Amniotic epithelial cell (primary cell): ENCODE data around the gene CASQ2.
A peak's percentile ranks its signal among the peaks of the same experiment; 100 is the strongest.

Experiments used
- DNase-seq: peaks from one replicate; pipeline ENCODE4 v3.0.0-alpha.2; 2010; ENCODE audit warnings: low read depth

The CASQ2 gene

DNA sequence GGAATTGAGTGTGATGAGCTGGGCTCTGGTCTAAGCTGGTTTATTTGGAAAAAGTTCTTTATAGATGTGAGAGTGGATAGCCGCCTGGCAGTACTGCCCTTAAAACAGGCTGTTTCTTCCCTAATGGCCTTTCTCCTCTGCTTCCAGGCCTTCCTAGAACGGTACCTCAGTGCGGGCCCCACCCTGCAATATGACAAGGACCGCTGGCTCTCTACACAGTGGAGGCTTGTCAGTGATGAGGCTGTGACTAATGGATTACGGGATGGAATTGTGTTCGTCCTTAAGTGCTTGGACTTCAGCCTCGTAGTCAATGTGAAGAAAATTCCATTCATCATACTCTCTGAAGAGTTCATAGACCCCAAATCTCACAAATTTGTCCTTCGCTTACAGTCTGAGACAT is 77.5 kb downstream of the CASQ2 start:
- DNase-seq: no peak

DNA sequence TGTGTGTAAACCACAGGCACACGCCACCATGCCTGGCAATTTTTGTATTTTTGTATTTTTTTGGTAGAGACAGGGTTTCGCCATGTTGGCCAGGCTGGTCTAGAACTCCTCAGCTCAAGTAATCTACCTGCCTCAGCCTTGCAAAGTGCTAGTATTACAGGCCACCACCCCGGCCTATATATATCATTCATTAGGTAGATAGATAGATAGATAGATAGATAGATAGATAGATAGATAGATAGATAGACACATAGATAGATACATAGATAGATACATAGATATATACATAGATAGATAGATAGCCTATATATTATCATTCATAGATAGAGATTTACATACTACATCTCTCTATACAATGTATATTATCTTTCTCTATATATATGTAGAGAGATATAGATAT is 80.8 kb downstream of the CASQ2 start:
- DNase-seq: no peak

DNA sequence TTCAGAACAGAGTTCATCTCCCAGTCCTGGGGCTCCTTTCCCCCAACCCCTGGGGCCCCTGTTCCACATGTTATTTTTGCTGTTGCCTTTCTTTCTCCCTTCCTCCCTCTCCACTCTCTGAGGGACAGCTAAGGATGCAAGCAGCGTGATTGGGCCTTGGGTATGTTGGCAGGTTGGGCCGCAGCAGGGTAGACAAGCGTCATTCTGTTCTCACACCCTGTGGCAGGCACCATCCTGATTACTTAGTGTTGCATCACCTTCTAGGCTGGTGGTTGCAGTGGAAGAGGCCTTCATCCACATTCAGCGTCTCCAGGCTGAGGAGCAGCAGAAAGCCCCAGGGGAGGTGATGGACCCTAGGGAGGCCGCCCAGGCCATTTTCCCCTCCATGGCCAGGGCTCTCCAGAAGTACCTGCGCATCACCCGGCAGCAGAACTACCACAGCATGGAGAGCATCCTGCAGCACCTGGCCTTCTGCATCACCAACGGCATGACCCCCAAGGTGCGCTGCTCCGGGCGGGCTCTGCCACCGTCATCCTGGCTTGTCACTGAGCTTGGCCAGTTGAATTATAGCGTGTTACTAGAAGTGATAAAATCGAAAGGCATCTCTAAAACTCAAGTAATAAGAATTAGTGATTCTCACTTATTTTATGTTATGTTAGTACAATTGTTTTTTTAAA is 83.3 kb downstream of the CASQ2 start:
- no peak for DNase-seq

DNA sequence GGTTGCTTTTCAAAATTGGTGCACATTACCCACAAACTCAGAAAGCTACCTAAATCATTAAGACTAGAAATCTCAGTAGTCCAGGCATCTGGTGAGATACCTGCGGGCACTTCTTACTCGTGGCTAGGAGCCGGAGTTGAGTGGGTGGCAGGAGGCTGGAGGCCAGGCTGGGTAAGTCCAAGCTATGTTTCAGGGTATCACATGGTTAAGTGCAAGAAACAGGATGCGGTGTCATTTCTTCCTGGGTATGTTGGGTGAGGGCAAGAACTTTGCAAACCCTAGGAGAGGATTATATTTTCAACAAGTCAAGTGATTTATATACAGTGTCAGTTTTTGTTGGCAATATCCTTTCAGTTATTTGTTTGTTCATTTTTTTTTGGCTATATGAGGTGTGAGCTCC is 85.7 kb downstream of the CASQ2 start:
- no peak for DNase-seq

DNA sequence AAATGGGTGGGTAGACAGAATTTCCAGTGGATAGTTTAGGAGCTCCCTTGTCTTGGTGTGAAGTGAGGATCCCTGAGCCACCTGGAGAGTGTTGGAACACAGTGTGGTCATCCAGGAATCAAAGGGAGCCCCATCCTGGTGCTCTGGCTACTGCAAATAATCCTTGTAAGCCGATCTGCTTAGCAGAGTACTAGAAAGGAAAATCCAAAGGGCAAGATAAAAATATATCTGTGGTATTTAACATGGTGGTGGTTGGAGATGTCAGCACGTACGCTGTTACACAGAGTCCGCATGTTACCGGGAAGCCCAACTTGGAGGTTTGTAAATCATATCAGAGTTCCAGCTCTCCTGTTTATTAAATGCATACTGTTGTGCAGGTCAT is 87.8 kb downstream of the CASQ2 start:
- no peak for DNase-seq

DNA sequence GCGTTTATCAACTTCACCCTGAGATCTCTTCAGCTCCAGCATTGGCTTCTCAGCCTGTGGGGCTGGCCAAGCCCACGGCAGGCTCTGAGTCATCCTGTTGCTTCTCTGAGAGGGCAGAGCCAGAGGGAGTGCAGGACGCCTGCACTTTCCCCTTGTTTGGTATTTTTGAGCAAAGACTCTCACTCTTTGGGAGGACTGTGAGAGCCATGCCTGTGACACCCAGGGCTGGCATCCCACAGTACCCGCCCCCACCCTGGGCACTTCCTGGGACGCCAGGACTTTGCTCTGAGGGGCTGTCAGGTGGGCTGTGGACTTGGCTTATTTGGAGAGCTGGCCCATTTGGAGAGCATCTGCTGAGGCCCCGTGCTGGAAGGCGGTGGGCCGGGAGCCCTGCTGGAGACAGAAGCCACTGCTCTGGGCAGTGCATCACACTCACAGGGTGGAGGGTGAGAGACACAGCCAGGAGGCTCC is 89.3 kb downstream of the CASQ2 start:
- DNase-seq: peak; percentile 69

DNA sequence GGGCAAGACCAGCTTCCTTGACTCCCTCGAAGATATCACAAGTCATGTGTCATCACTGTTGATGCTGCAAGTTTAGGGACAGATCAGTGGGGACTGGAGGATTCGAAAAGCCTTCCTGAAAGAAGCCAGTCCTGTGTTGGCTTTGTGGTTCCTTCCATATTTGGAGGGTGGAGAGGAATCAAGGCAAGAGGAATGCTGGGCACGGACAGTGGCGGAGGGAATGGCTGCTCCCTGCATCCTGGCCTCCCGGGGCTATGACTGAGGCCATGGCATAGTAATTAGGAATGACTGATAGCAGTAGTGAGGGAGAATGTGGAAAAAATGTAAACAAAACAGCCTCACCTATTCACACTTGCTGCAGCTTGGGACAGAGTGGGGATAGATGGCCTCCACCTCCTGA is 90.4 kb downstream of the CASQ2 start:
- no peak for DNase-seq

DNA sequence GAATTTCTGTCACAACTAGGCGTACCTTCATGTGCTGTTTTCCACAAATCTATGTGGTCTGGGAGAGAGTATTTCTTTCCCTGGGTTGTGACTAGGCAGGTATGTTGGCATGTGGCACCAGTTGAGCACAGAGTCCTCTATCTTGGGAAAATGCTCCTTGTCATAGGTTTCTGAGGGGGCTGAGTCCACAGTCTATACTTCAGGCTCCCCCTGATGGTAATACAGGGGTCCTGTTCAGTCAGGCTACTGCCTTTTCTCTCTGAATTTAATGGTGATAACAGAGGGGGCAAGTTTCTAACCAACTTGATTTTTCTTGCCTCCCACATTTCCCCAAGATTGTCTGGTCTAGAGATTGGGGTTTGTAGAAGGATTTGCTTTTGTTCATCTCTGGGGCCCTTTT is 90.9 kb downstream of the CASQ2 start:
- DNase-seq: no peak

DNA sequence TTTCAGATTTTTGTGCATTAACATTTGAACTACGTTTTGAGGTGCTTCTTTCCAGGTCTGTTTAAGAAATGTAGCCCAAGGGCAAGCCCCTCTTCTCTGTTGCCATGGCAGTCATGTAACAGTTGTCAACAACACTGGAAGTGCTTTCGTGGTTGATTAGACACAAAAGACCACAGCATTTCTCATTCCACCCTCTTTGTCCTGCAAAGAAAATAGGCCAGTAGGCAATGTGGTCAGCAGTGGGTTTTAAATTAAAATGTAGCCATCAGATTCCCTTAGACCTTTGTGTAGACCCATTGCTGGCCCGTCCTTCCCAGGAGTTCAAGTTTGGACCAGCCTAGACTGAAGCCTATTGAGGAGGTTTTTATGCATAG is 91.3 kb downstream of the CASQ2 start:
- DNase-seq: peak; percentile 36

DNA sequence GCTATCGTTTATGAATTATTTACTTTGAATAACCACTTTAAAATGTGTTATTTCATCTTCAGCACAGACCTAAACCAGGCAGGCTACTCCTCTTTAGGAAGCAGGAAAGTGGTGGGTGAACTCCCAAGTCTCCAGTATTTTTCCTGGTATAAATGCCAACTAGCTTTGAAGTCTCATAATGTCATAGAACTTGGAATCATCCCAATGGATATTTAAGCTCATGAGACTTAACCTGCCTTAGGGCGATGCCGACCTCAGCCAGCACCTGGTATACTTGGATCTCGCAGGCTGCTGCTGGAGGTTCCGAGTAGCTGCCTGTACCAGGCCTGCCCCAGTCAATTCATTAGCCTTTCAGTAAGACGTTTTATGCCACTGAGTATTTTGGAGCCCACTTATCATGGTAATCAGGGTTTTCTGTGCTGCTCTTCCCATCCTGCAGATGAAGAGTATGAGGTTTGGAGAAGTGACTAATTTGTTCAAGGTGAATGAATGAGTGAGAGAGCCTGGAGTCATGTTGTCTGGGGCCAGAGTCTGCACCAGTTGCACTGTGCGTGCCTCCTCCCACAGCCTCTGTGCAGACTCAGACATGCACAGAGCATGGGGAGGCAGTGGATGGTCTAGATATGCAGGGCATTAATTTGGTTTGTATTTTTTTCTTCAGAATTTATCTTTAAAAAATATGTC is 91.9 kb downstream of the CASQ2 start:
- no peak for DNase-seq

DNA sequence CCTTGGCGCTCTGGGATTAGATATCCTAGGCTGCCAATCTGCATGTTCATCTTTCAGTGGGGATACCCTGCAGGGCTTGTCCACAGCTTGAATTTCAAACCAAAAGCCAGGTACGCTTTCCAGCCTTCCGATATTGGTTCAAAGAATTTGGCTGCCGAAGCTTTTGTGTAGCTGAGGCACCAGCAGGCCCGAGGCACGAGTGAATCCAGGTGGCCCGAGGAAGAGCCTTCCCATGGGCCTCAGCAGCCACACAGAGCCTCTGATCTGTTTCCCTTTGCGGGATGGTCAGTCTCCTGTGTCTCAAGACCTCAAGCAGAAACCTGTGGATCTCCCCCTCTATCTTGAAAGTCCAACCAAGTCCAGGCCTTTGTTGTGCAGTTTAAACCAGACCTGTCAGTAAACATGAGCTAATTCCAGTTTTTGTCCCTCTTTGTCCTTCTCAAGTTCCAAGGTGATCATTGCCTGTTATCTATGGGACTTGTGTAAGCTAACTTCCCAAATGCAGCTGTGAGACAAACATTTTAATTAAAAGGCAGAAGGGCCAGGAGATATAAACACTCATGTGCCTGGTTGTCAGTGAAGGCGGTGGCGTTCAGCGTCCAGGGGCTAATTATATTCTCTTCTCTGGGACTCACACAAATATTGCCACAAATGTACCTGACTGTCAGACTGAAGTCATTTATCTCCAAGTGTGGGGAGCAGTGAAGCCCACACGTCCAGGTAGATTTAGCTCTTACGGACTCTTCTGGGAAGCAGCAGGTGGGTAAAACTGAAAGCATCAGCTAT is 96.1 kb downstream of the CASQ2 start:
- no peak for DNase-seq

DNA sequence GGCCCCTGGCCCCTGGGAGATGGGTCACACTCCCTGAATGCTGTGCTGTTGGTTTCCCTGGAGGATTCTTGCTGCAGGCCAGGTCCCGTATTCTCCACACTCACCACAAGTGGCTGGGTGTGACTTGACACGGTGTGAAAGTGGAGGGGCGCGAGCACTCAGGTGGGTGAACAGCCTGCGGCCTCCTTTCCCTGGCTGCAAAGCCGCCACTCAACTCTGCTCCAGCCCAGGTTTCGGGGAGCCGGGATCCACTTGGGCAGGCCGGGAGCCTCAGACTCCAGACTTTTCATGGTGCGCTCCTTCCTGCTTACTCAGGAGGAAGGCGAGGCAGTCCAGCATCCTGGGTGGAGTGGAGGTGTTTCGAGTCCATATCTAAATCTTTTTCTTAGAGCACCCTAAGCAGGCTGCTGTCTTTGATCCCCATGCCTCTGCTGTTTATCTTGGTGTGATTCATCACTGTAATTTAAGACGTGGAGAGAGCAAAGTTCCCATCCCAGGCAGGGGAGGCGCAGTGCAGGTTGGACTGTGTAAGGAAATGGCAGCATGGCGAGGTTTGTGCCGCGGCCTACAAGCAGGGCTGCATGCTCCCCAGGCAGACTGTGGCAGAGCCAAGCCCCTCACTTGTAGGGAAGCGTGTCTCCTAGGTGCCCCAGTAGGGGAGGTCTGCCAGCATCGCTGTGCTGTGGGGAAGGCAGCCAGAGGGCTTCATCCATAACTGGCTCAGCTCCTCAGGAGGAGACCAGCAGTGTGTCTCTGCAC is 97.2 kb downstream of the CASQ2 start:
- peak; percentile 69 for DNase-seq

DNA sequence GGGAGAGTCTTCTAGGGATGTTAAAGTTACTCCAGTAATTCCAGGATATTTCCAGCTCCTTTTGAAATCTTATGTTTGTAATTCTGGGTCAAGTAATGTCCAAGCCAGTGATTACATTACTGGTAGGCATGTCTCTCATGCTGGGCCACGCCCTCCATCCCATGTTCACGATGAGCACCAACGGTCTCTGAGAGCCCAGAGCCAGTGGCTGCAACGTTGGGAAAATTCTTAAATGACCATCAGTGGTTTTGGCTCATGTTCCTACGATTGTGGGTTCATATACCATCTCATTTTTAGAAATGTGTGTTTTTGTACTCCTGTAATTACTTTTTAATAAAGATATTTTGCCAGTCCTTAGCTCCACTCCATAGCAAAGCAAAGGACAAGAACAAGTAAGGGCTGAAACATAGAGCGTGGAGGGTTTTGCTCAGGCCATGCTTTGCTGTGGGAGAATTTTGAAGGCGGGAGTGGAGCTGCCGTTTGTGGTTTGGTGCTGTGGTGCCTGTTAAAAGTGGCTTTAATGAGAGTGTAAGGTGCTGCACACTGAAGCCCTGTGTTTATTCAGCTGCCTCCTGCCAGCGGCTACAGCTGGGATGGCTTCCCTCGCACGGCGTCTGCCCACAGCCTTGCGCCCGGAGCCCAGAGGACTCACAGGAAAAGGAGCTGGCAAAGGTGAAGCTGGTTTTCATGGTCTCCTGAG is 97.9 kb downstream of the CASQ2 start:
- no peak for DNase-seq

DNA sequence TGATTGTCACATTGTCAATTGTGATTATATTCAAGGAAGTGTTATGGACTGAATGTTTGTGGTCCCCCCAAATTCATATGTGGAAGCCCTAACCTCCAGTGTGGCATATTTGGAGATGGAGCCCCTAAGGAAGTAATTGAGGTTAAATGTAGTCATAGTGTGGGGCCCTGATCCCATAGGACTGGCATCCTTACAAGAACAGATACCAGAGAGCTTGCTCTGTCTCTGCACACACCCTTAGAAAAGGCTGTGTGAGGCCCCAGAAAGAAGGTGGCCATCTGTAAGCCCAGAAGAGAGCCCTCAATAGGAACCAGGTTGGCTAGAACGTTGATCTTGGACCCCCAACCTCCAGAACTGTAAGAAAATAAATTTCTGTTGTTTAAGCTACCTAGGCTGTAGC is 98.6 kb downstream of the CASQ2 start:
- no peak for DNase-seq

DNA sequence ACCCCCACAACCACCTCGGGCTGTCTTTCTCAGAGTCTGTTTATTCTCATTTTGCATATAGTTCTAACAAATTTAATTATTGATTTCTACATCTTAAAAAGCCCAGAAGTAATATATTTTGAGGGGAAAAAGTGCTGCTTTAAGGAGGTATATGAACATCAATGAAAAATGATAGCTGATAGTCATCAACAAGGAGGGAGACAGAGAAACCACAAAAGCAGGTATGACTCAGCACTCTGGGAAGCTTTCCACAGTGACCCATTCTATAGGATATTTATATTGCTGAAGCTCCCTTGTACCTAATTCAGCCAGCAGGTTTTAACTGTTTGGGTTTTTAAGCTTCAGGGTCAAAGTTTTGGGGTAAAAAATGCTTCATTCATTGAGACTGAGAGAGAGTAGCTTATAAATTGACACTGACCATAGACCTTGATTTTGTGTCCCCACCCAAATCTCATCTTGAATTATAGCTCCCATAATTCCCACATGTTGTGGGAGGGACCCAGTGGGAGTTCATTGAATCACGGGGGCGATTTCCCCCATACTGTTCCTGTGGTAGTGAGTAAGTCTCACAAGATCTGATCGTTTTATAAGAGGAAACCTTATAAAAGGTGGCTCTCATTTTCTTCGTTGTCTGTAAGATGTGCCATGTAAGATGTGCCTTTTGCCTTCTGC is 99.4 kb downstream of the CASQ2 start:
- peak; percentile 77 for DNase-seq

DNA sequence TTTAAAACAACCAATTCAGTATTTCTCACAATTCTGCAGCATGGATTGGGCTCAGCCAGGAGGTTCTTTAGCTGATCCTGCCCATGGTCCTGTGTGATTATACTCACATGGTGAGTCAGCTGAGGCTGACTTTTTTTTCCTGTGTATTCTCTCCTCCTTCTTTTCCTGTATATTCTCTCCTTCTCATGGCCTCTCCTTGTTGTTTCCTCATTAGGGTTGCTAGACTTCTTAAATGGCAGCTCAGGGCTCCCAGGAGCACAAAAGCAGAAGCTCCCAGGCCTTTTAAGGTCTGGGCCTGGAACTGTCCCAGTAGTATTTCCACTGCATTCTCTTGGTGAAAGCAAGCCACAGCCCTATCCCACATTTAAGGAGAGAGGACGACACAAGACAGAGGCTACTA is 99.9 kb downstream of the CASQ2 start:
- peak; percentile 27 for DNase-seq

DNA sequence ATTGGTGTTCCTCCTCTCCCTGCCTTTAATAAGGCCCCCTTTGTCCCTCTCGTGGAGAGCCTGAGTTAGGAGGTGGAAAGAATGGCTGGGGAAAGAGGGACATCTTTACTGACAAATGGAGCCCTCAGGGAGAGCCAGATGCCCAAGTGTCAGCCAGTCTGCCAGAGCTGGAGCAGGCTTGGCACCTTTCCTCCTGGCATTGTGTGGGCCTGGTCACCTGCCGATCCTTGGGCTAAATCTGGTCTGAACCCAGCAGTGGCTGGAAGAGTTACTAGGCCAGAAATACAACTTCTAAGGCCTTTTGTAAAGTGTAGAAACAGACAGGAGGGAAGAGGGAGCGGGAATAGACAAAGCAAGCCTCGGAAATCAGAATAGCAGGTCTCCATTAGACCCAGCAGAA is 101.8 kb downstream of the CASQ2 start:
- no peak for DNase-seq

DNA sequence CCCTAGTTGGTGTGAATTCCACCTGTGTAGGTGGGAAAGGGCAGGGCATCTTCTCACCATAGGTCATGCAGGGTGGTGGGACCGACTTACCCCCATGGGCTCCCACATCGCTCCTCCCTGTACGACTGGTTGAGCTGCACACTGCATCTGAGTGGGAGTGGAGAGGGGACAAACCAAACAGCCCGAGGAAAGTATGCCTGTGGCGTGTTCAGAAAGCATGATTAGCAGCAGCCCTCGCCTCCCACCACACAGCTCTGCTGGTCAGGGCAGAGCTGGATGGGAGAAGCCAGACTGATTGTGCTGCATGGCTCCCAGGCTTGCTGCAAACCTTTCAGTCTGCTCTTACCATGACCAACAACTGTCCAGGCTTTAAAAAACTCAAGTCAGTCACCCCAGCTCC is 102.3 kb downstream of the CASQ2 start:
- no peak for DNase-seq

DNA sequence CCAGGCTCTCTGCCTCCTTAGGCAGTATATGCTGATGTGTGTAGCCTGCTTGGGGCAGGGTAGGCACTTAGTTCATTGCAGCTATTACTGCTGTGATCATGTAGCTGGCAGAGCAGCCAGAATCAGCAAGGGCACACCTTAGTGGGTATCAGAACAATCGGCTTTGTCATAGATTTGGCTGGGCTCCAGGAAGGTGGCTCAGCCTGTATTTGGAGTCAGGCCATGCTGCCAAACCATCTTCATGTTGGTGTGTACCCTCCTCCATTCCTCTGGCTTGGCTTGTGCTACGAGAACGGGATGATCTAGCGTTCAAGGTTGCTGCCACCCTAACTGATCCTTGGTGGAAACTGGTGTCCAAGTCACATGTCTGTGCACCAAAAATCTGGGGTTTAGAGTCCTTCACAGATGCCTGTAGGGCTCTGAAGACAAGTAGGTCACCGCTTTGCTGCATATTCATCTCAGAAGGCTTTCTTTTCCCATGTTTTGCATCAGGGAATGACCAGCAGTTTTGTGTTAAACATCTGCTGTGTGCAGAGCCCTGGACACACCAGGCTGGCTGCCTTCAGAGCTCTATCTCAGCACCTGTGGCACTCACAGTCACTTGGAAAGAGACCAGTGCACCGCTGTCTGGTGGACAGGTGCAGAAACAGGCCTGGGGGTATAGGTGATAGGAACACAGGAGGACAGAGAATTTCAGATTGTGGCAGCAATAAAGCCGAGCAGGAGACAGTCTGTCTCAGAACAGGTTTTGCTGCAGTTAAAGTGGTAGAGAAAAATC is 103.0 kb downstream of the CASQ2 start:
- DNase-seq: no peak

DNA sequence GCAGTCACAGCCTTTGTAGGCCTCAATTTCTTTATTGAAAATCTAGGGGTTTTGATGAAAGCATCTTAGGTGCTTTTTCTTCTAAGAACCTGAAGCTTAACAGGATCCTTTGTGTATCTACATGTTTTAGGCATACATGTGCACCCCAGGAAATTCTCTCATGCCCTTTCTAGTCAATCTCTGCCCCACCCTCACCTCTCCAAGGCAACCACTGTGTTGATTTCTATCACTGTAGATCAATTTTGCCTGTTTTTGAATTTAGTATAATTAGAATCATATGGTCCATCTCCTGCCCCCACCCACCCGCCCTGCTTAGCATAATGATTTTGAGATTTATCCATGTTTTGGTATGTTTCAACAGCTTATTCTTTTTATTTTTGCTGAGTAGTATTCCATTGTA is 107.4 kb downstream of the CASQ2 start:
- DNase-seq: no peak

DNA sequence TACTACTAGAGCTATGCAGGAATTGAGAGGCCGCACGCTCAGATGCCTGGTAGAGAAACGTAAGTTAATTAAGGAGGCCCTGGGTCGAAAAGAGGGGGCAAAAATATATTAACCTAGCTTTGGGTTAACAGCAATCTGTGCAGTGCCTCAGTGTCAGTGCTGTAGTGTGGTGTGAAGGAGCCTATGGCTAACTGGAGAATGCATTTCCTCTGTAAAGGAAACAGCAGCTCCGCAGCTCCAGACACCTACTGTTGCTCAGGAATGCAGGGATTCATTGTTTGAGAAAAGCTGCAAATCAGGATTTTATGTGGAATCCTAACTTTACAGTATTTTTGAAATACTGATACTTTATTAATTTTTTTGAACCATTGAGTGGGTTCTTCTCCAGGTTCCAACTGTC is 108.4 kb downstream of the CASQ2 start:
- no peak for DNase-seq
